Measurements from ENCODE around the gene TOR1B.

The TOR1B gene

DNA sequence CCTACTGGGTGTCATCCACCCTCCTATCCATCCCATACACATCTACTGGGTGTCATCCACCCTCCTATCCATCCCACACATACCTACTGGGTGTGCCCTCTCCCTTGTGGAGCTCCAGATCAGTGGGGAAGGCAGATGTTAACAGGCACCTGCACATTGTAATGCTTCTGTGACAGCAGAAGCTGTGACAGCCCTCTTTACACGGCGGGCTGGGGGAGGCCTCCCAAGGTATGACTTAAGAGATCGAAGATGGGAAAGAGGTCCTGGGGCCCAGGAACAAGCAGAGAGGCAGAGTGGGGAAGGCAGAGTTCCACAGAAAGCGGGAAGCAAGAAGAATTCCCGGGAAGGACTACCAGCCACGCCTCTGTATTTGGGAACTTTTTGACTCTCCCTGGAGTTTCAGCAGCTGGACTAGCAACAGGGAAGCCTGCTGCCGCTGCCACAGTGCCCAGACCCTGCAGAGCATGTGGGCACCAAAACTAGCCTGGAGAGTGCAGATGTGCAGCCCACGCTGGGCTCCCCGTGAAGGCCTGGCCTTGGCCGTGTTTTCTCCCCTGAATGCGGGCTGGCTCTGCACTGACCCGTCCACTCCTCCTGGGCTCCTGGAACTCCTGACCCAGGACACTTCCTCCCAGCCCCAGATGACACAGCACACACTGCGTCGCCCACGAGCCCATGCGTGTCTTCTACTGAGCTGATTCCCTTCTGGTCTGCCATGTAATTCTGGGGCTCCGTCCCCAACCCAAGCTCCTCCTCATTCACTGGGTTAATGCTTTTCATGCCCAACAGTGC, 11.6 kb downstream of the TOR1B start:
- no peak for DNase-seq (ENCODE audit: low read depth)

DNA sequence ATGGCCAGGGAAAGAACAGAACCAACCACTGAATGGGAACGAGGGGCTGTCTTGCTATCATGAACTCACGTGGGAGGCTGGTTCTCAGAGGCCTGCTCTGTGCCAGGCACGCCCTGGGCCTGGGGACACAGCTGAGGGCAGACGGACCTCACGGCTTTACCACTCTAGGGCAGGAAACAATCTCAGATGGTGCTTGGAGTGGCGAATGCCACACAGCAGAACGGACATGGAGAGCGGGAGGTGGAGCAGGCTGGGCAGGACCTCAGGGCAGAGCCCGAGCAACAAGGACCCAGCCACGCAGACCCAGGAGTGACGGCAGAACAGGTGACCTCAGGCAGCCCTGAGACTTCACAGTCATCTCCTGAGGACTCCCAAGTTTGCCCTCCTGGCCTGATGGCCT, 12.3 kb downstream of the TOR1B start:
- DNase-seq (ENCODE audit: low read depth) = no peak

DNA sequence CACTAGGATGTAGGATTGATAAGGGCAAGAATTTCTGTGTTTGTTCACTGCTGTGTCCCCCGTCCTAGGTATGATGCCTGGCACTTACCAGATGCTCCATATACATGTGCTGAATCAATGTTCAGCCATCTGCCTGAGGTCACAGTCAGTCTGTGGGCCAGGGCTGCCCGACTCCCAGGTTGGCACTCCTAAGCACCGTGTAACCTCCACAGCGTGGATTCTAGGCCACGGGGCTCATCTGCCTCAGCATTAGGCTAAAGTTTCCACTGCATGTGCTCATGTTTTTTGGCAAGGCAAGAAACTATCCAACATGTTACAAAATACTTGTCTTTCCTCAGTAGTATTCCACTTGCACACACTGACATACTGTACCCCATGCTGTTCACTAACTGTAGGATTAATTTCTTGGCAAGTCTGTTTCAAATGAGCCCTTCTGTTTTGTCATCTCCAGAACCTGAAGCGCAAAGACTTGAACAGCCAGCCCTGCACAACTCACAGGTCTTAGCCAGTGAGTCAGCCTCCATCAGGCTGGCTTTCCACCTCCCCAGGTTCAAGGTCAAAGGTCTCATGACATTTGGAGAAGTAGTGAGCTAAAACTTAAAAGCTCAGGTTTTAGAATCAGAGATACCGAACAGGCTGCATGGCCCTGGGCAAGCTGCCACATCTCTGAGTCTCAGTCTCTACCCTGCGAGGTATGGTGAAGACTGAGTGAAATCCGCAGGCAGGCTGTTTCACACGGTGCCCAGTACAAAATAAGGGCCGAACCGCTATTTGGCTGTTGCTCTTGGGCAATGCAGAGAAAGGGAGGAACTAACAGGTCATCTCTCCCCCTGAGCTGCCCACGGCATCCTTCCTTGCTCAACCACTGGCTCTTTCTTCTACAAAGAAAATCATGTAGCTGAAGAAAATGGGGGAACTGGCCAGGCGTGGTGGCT, 13.8 kb downstream of the TOR1B start:
- DNase-seq (ENCODE audit: low read depth) = no peak

DNA sequence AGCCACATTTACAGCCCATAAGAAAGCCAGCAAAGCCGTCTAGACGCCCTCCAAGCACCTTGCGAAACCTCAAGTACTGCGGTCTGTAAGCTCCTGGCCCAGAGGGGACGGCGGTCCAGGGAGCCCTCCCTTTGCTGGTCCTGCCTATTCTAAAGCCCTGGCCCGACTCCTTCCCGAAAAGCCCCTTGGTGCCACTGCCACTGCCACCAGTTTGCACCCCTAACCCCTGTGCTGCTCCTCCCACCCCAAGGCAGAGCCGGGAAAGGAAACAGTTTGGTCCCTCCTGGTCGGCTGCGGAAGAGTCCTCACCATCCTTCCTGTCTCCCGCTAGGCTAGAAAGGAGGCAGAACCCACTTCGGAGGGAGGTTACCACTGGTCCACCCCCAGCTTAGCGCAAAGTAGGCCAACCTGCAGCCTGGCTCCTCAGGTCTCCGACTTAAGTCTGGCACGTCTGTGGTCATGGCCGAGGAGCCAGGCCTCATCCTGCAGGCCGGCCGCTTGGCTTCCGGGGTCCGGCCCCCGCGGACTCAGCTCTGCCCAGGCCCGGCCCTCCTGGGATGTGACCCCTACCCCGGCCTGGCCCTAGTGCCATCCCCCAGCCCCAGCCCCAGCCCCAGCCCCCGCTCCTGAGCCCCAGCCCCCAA, 20.0 kb downstream of the TOR1B start:
- no peak for DNase-seq (ENCODE audit: low read depth)

DNA sequence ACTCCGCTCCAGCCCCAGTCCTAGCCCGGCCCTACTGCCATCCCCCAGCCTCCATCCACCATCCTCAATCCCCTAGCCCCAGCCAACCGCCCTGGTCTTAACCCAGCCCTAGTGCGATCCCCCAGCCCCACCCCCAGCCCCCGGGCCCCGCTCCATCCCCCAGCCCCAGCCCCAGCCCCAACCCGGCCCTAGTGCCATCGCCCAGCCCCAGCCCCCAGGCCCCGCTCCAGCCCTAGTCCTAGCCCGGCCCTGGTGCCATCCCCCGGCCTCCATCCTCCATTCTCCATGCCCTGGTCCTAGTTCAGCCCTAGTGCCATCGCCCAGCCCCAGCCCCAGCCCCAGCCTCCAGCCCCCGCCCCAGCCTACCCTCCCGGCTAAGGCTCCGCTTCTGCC, 20.6 kb downstream of the TOR1B start:
- no peak for DNase-seq (ENCODE audit: low read depth)

DNA sequence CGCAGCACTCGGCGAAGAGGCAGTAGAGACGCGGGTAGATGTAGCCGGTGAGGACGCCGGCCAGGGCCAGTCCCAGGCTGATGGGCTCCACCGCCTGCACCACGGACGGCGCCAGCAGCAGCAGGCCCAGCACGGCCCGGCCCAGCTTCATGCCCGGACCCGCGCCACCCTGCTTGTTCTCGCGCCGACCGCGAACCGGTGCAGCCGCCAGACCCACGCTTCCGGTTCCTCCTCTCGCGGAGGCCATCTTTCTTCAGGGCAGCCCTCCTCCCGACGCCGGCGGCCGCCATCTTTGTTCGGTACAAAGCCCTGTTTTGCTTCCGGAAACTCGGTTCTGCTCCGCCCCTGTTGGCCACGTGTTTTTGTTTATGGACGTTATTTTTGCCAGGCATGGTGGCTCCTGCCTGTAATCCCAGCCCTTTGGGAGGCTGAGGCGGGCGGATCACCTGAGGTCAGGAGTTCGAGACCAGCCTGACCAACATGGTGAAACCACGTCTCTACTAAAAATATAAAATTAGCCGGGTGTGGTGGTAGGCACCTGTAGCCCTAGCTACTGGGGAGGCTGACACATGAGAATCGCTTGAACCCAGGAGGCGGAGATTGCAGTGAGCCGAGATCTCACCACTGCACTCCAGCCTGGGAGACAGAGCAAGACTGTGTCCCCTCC, 21.1 kb downstream of the TOR1B start, which contains the start of gene TOR1A:
Gene TOR1A, minus strand, starts transcription at position 202 of the 667 bp plus-strand sequence. Its CDS starts 51 bp downstream, at position 151.
- peak; percentile 82 for DNase-seq (ENCODE audit: low read depth)

DNA sequence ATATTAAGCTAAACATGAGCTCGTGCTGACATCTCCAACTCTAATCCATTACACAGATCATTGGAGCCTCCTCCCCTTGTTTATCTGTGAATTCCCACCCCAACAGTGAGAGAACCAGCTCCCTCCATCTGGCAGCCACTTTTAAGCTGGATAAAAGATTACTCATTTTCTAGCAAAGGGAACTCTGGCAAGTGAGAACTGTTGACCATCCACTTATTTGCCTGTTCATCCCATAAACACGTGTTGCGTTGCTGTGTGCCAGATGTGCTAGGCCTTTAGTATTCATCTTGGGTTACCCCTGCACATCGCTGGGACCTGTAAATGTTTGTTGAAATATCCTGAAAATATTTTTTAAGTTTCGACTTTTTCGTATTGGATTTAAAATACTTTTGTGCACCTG, 23.4 kb downstream of the TOR1B start:
- no peak for DNase-seq (ENCODE audit: low read depth)

DNA sequence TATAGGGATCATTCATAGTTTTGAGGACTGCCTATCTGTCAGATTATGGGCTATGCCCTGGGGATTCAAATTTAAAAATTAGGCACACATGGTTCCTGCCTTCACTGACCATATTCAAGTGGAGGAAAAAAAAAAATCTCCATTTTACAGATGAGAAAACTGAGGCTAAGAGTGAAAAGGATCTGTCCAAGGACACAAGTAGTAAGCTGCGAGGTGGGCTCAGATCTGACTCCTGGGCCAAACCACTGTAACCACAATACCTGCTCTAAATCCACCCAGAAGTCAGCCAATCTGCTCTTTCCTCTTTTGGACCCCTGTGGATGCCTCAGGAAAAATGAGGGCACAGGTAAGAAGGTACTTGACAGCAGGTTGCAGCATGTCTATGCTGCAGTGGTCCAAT, 23.8 kb downstream of the TOR1B start:
- no peak for DNase-seq (ENCODE audit: low read depth)

DNA sequence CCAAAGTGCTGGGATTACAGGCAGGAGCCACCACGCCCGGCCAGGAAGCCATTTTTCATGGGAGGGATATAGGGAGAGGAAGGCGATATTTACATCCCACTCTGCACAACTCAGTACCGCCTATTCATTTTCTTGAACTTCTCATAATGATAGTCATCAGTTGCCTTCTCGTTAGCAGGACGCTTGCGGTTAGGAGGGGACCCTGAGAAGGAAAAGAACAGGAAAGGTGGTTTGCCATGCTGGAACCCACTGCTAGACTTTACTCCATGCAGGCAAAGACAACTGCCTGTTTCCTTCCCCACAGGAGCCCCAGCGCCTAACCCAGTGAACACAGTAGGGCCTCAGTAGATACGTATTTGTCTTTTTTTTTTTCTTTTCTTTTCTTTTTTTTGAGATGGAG, 25.1 kb downstream of the TOR1B start:
- peak; percentile 64 for DNase-seq (ENCODE audit: low read depth)

DNA sequence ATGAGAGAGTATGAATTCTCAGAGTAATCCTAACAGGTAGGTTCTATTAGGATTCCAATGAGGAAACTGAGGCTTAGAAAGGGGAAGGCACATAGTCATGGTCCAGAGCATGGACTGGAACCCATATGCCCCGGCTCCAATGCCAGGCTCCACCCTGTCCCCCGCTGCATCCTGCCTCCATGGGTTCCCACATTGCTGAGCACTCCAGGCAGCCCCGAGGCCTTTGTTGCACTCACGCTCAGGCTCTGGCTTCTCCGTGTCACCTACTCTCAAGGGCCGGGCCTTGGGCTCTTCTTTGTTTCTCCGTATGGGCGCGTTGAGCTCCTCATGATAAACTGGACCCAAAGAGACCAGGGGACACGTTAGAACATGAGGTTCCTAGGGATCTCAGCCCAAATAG, 26.0 kb downstream of the TOR1B start:
- no peak for DNase-seq (ENCODE audit: low read depth)

DNA sequence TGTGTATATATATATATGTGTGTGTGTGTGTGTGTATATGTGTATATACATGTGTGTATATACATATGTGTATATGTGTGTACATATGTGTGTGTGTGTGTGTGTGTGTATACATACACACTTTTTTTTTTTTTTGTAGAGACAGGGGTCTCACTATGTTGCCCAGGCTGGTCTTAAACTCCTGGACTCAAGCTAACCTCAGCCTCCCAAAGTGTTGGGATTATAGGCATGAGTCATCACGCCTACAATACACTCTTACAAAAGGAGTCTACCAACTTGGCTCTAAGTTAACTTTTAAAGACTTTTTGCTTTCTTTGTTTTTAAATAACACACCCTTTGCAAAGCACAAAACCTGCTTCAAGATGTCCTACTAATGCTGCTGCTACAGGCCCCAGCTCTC, 30.0 kb downstream of the TOR1B start:
- DNase-seq (ENCODE audit: low read depth) = no peak

DNA sequence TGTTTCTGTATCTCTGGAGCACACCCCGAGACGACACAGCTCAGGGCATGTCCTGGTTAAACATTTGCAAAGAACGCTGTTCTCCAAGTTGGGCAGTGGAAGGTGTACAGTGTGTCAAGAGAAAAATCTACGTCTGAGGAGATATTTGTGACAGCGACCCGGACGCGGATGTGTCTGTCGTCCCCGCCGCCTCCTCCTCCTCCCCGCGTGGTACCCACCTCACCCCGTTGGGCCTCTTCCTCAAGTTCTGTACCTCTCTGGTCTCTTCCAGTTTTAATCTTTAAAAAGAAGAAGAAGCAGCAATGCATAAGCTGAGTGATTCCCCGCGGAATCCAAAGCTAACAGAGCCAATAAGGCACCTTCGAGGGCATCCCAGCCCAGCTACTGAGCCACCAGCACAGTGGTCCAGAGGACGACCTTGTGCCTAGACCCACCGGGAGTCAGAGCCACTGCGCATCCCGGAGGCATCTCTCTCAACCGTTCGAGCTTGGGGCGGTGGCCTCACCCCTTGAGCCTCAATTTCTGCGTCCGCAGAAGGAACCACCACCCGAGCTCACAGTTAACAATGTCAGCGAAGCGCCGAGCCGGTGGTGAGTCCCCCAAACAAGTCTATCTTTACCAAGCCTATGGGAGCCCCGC, 31.6 kb downstream of the TOR1B start:
- no peak for DNase-seq (ENCODE audit: low read depth)

DNA sequence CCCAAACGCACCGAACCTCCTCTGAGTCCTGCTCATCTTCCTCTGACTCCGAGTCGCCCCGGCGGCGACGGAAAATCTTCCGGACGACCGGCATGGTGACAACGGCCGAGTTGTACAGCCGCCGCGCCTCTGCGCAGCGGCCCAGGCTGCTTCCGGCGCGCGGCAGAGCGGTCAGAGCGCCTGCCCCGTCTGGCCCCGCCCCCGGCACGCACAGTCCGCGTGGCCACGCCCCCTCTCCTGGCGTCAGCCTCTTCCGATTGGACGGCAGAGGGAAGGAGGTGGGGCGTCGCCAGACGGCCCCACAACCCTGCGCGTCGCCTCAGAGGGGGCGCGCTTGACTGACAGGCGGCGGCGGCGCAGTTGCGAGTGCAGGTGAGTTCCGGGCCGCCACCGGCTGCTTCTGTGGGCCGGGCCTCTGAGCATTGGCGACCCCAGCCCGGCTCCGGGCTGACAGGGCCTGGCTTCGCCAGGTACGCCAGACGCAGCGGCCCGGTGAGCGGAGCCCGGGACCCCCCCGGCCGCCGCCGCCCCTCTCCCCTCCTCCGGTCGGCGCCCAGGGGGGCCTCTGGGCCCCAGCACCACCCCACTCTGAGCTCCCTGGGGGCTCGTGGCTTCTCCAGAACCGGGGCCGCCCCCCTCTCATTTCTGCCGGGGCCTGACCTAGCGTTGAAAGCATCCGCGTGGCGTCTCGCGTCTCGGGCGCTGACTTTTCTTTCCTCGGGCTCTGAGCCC, 32.3 kb downstream of the TOR1B start, which contains the start of the genes C9orf78 and USP20:
Gene C9orf78, minus strand, starts transcription at position 148 of the 732 bp plus-strand sequence. Its CDS starts 54 bp downstream, at position 94.
Gene USP20, plus strand, starts transcription at position 331 of the 732 bp plus-strand sequence. CDS start 17,098 bp downstream, outside the sequence.
- peak; percentile 89 for DNase-seq (ENCODE audit: low read depth)

DNA sequence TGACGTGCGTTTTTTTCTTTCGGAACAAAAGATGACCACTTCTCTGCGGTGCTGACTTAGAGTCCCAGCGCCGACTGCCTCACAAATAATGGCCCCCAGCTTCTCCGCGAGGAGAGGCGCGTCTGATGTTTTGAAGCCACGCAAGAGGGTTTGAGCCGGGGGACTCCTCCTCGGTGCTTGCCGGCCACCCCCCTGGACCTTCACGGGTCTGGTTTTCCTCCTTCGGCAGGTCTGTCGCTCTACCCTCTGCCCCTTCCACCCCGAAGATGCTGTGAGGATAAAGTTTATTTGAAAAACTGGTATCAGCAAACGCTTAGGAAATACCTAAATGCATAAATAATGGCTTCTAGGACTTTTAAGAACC, 32.9 kb downstream of the TOR1B start:
- DNase-seq (ENCODE audit: low read depth) = no peak

DNA sequence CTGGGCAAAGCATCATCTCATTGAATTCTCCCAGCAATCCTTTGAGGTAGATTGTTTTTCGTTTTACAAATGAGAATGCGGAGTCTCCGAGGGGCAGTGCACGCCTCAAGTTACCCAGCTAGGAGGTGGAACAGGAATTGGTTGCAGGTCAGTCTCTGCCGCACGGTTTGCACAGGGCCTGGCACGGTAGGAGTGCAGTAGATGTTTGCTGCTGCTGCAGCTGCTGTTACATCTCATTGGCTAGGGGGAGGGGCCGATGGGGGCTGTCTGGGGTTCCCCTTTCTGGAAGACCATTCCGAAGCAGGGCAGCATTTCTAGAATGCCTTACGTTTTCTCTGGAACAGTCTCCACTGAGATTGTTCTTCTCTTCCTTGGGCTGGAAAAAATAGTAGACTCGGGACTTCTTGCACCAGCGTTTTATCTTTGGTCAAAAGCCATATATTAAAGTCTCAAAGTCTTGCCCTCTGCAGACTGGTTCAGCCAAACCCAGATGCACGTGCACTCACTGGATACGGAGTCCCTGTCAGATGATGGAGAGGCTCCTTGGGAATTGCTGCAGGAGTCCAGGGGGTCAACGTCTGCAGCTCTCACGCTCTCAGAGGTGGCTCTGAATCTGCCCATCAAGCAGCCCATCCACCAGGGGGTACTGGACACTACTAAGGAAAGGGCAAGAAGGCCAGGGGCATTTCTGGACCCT, 33.5 kb downstream of the TOR1B start:
- no peak for DNase-seq (ENCODE audit: low read depth)

DNA sequence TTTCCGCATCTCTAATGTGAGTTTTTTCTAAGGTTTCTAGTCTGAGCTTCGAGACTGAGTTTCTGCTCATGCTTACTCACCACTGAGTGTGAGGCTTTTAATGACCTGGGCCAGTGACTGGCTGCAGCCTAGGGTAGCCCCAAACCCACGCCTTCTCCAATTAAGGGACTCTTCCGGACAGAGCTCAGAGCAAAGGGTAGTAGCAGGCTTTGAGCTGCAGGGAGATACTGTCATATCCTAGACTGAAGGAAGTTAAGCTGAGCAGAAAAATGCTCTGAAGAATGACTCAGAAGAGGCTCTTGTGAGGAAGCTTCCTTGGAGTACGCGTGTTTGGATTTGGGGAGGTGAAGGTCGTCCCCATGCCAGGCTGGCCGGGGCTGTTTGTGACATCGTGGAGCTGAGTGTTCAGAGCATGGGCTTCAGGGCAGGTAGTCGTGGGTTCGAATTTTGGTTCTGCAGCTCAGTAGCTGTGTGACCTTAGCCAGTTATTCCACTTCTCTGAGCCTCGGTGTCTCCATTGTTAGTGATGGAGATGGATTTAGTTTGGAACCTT, 35.8 kb downstream of the TOR1B start:
- DNase-seq (ENCODE audit: low read depth) = no peak

DNA sequence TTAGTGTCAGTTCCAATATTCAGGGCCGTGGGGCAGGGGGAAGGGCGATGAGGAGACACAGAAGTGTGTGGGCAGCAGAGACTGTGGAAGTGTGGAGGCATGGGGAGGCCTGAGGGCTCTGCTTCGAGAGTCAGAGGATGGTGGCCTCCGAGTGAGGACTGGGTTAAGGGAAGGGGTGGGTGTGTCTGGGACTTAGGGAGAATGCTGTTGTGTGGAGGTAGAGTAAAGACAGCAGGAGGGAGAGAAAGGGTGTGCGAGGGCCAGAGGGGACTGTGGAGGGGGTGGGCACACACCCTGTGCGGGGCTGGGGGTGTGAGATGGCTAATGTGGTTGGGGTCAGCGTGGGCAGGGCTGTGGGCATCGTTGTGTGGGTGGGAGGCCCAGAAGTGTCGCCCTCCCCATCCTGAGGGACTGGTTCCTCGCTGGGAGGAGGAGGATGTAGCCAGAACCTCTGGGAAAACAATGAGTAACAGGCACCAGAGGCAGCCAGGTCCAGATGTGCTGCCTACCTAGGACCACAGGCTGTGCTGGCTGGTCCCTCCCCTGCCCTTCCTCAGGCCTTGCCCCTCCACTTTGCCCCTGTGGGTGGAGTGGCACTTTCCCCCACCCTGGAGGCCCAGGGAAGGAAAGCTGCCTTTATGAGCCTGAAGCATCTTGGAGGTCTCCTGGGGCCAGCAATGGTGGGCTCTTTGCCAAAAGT, 36.5 kb downstream of the TOR1B start:
- no peak for DNase-seq (ENCODE audit: low read depth)

DNA sequence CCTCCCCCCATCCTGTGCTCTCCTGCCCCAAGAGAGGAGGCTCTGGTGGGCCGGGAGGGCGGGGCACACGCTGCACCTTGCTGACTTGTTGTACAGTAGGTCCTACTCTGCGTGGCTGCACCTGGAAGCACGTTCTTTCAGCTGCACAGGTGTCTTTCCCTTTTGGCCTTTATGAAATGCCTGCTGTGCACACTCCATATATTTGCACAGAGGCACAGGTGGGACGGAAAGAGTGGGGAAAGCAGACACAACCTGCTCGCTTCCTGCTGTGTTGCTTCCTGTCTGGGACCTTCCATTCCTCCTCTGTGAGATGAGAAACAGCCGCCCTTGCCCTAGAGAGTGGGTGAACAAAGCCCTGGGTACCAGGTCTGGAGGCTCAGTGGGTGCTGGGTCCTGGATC, 37.0 kb downstream of the TOR1B start:
- no peak for DNase-seq (ENCODE audit: low read depth)

DNA sequence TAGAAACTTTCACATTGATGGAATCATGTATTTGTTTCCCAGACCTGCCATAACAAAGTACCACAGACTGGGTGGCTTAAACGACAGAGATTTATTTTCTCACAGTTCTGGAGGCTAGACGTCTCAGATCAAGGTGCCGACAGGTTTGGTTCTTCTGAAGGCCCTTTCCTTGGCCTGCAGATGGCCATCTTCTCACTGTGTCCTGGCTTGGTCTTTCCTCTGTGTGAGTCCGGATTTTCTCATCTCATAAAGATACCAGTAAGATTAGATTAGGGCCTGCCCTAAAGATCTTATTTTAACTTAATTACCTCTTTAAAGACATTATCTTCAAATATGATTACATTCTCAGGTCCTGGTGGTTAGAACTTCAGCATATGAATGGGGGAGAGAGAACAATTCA, 38.1 kb downstream of the TOR1B start:
- no peak for DNase-seq (ENCODE audit: low read depth)

All from CMK (cell line).